CD4-positive, alpha-beta T cell (primary cell): Measurements from ENCODE around the gene PLEKHA1. TPM values are rescaled to one million over a fixed set of nuclear protein-coding genes. Genes with fewer than 3 reads are reported as not detected.

ENCODE experiments used
- ATAC-seq: fragments of 200-7000 bp; cut with Tn5 transposase; one replicate; pipeline ENCODE4 v1.10.0; 2022; ENCODE audit warnings: mild to moderate bottlenecking; ENCODE audit not compliant: poor library complexity
- CTCF ChIA-PET: fragments of 350-600 bp; sonication (Branson Sonifier 250); formaldehyde crosslinking; loops from one replicate; lab custom pipeline; 2021; ENCODE audit warnings: antibody characterized with exemption, inconsistent platforms; lab: Charles Lee
- POLR2A ChIA-PET: fragments of 350-600 bp; sonication (Branson Sonifier 250); formaldehyde crosslinking; loops from one replicate; lab custom pipeline; 2021; ENCODE audit warnings: antibody characterized with exemption, inconsistent platforms; lab: Charles Lee
- DNase-seq, 14 experiments: peaks; one replicate each; pipeline ENCODE4 v3.0.0-alpha.2; 2013 to 2020; ENCODE audit warnings: mixed read lengths in 2 of 14
- H3K27ac ChIP-seq, 2 donors: one replicate each; pipeline versions ENCODE4 v1.5.1 to v1.7.0; 2013; ENCODE audit warnings: low read length in 2 of 2, low read depth in 1 of 2, mild to moderate bottlenecking in 1 of 2
- H3K27me3 ChIP-seq, 2 experiments: 1 replicate in 1 of 2; 2 replicates in 1 of 2; pipeline versions ENCODE4 v1.6.1 to v1.7.0; 2013; ENCODE audit warnings: low read length in 2 of 2, control low read depth in 1 of 2, mild to moderate bottlenecking in 1 of 2, moderate library complexity in 1 of 2; ENCODE audit not compliant: insufficient read depth in 2 of 2, control insufficient read depth in 1 of 2
- H3K36me3 ChIP-seq: one replicate; pipeline ENCODE4 v1.6.1; 2013; ENCODE audit warnings: low read length, control low read depth; ENCODE audit not compliant: insufficient read depth
- H3K4me1 ChIP-seq: one replicate; pipeline ENCODE4 v1.6.1; 2013; ENCODE audit warnings: low read length, control low read depth; ENCODE audit not compliant: insufficient read depth
- H3K4me3 ChIP-seq: one replicate; pipeline ENCODE4 v1.5.1; 2013; ENCODE audit warnings: mild to moderate bottlenecking, low read length, moderate library complexity
- H3K9me3 ChIP-seq, 2 experiments: 1 replicate in 1 of 2; 2 replicates in 1 of 2; pipeline versions ENCODE4 v1.6.1 to v1.7.0; 2013; ENCODE audit warnings: low read length in 2 of 2, mild to moderate bottlenecking in 2 of 2, control low read depth in 1 of 2, moderate library complexity in 1 of 2; ENCODE audit not compliant: control insufficient read depth in 1 of 2, insufficient read depth in 1 of 2
- H3K27ac Mint-ChIP-seq: one replicate; pipeline ENCODE4 v1.8.0; 2020; ENCODE audit warnings: mixed read lengths
- H3K27me3 Mint-ChIP-seq: one replicate; pipeline ENCODE4 v1.8.0; 2021; ENCODE audit warnings: mixed read lengths
- H3K36me3 Mint-ChIP-seq: one replicate; pipeline ENCODE4 v1.8.0; 2021; ENCODE audit warnings: low read depth, mixed read lengths
- H3K4me1 Mint-ChIP-seq: one replicate; pipeline ENCODE4 v1.8.0; 2021; ENCODE audit warnings: low read depth, mixed read lengths
- H3K4me3 Mint-ChIP-seq: one replicate; pipeline ENCODE4 v1.8.0; 2020; ENCODE audit warnings: mild to moderate bottlenecking, mixed read lengths
- H3K9me3 Mint-ChIP-seq: one replicate; pipeline ENCODE4 v1.8.0; 2020; ENCODE audit warnings: mixed read lengths
- intact Hi-C, 2 experiments: fragments of 100-400 bp; cut with DNase I in 1 of 2; cut with micrococcal nuclease in 1 of 2; formaldehyde crosslinking; loops; one replicate each; pipeline versions ENCODE4 v1.15.1 to v1.9.0; 2023 to 2025; cut with DNase I, micrococcal nuclease
- total RNA-seq, 174 experiments: library from RNA in 2 of 174; stranded (reverse) in 2 of 174; gene quantifications; one replicate each; pipeline ENCODE4 v1.2.3 and lab custom pipeline; 2021 to 2026
- TF ChIP-seq, protein P1 (sequence below): fragments of 200-600 bp; IDR thresholded peaks from one replicate; pipeline ENCODE4 v1.8.0; 2022; ENCODE audit warnings: antibody characterized with exemption, mild to moderate bottlenecking

Gene PLEKHA1
- total RNA-seq, 2 experiments from 2014 or later, result 24.9 to 26.8 TPM

DNA sequence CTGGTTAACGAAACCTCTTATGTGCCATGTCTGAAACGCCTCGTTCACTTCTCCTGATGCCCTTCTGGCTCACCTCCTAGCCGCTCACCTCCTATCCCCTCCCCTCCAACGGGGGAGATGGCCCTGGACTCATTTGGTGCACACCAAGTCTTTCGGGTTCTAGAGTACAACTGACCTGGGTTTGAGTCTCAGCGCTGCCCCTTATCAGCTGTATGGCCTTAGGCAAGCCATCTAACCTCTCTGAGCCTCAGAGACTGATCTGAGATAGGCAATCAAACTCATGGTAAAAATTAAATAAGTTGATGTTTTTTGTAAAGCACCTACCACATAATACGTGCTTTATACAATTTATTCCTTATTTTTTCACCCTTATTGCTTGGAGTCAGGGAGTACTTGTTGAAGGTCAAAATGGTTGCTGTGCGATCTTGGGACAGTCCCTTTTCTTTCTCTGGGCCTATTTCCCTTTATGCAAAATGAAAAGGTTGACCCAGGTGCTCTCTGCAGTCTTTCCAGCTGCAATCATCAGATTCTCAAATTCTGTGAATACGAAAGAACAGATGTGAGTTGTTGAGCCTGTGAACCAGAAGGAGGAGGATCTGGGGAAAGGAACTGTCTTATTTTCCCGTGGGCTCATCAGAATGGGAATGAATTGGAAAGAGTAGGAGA lies 31.2 kb upstream of the PLEKHA1 start:
- peaks cover 6% of the 10 kb centered on the region for H3K4me1 Mint-ChIP-seq
- H3K27ac ChIP-seq, result no peak overlapping the region
- peaks cover 7% of the 10 kb centered on the region for H3K4me1 ChIP-seq
- H3K9me3 Mint-ChIP-seq, result no peaks in the 10 kb centered on the region
- no peak overlapping the region for H3K4me3 Mint-ChIP-seq
- POLR2A ChIA-PET, result interaction anchor here (0.7 to 1.0 kb wide), 2 partner anchors 18 to 32 kb away, joined by 3 read pairs; partner anchors contain the start of gene PLEKHA1
- no peak for ATAC-seq
- H3K27ac Mint-ChIP-seq, result no peak overlapping the region
- no peaks in the 10 kb centered on the region for H3K36me3 Mint-ChIP-seq
- H3K27me3 Mint-ChIP-seq, result peaks cover under 1% of the 10 kb centered on the region
- TF ChIP-seq, protein P1, sequence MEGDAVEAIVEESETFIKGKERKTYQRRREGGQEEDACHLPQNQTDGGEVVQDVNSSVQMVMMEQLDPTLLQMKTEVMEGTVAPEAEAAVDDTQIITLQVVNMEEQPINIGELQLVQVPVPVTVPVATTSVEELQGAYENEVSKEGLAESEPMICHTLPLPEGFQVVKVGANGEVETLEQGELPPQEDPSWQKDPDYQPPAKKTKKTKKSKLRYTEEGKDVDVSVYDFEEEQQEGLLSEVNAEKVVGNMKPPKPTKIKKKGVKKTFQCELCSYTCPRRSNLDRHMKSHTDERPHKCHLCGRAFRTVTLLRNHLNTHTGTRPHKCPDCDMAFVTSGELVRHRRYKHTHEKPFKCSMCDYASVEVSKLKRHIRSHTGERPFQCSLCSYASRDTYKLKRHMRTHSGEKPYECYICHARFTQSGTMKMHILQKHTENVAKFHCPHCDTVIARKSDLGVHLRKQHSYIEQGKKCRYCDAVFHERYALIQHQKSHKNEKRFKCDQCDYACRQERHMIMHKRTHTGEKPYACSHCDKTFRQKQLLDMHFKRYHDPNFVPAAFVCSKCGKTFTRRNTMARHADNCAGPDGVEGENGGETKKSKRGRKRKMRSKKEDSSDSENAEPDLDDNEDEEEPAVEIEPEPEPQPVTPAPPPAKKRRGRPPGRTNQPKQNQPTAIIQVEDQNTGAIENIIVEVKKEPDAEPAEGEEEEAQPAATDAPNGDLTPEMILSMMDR, result no peak
- CTCF ChIA-PET, result interaction anchor here (0.6 to 3.6 kb wide), 8 partner anchors 31 to 223 kb away, joined by 3 to 30 read pairs (median 3); partner anchors contain the start of gene PLEKHA1
- H3K9me3 ChIP-seq, result no peaks in the 10 kb centered on the region
- H3K4me3 ChIP-seq, result no peak overlapping the region
- no peaks in the 10 kb centered on the region for H3K36me3 ChIP-seq
- peak in 2 of 14 experiments; percentile 7 to 16 for DNase-seq
- H3K27me3 ChIP-seq, result no peaks in the 10 kb centered on the region
- intact Hi-C loops, result loop anchor here in 1 of 2 experiments (1.0 to 2.0 kb wide), 2 partner anchors 44 to 92 kb away; no protein-coding TSS in a partner anchor

DNA sequence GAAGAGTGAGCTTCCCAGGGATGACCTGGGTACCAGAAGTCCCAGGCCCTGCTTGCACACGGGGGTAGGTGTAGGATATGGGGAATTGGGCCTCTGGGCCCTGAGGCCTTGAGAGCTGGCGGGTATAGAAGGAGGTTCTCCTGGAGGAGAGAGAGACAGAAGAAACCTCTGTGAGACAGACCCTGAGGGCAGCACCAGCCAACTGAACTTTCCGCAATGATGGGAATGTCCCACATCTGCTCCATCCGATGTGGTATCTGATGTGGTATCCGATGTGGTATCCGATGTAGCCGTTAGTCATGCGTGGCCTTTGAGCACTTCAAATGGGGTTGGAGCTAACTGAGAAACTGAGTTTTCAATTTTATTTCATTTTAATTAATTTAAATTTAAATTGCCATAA lies 30.6 kb upstream of the PLEKHA1 start:
- POLR2A ChIA-PET, result interaction anchor here (0.7 kb wide), 1 partner anchor 17 kb away, joined by 3 read pairs; no protein-coding TSS in a partner anchor
- Mint-ChIP-seq H3K36me3 (no peaks in the 10 kb centered on the region), H3K4me3 (no peak overlapping the region), H3K9me3 (no peaks in the 10 kb centered on the region), H3K27ac (no peak overlapping the region), H3K27me3 (no peaks in the 10 kb centered on the region), H3K4me1 (peaks cover 6% of the 10 kb centered on the region)
- Histone ChIP-seq H3K36me3 (no peaks in the 10 kb centered on the region), H3K27ac (no peak overlapping the region), H3K9me3 (no peaks in the 10 kb centered on the region), H3K4me1 (peaks cover 7% of the 10 kb centered on the region), H3K27me3 (no peaks in the 10 kb centered on the region), H3K4me3 (no peak overlapping the region)
- intact Hi-C loops, result loop anchor here in 1 of 2 experiments (1.0 to 2.0 kb wide), 2 partner anchors 45 to 91 kb away; no protein-coding TSS in a partner anchor
- DNase-seq (no peak), ATAC-seq (no peak)
- TF ChIP-seq, protein P1, result no peak
- CTCF ChIA-PET, result interaction anchor here (3.6 kb wide), 1 partner anchor 90 kb away, joined by 30 read pairs; no protein-coding TSS in a partner anchor

DNA sequence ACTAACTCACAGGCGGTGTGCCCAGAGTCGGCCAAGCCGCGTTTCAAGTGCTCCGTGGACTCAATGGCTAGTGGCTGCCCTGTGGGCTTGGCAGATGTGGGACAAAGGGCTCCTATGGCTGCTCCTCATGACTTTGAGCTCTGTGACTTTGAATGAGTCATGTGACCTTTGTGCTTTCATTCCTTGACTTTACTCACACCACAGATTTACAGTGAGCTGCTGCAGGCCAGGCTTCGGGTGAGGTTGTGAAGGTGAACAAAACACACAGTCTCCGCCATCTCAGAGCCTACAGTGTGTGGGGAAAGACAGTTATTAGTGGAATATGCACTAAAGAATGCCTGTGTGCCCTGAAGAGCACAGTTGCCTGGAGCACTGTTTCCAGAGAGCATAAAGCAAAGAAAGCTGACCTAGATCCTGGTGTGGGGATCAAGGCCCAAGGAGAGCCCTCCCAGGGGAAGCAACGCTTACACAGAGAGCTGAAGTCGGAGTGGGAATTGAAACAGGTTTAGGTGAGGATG lies 29.7 kb upstream of the PLEKHA1 start:
- TF ChIP-seq, protein P1, result no peak
- Mint-ChIP-seq H3K27ac (no peak overlapping the region), H3K36me3 (no peaks in the 10 kb centered on the region), H3K4me1 (peaks cover 6% of the 10 kb centered on the region), H3K4me3 (no peak overlapping the region), H3K9me3 (no peaks in the 10 kb centered on the region), H3K27me3 (no peaks in the 10 kb centered on the region)
- Histone ChIP-seq H3K36me3 (no peaks in the 10 kb centered on the region), H3K27ac (no peak overlapping the region), H3K9me3 (no peaks in the 10 kb centered on the region), H3K4me3 (no peak overlapping the region), H3K27me3 (no peaks in the 10 kb centered on the region), H3K4me1 (peaks cover 7% of the 10 kb centered on the region)
- DNase-seq (no peak), ATAC-seq (no peak)
- CTCF ChIA-PET, result interaction anchor here (3.6 kb wide), 1 partner anchor 89 kb away, joined by 30 read pairs; no protein-coding TSS in a partner anchor
- POLR2A ChIA-PET, result interaction anchor here (0.5 kb wide), 1 partner anchor 30 kb away, joined by 3 read pairs; no protein-coding TSS in a partner anchor
- intact Hi-C loops, result no loop called here
